Stomach (tissue), 9 donors: ENCODE measurements around the gene COL23A1. TPM values are rescaled to one million over a fixed set of nuclear protein-coding genes. Genes with fewer than 3 reads are reported as not detected.

Source experiments
- DNase-seq, 2 donors: peaks; one replicate each; pipeline versions ENCODE4 v3.0.0 to v3.0.0-alpha.2; 2013 to 2019
- H3K27ac ChIP-seq, 5 donors: fragments of 200-600 bp in 4 of 5; sonication (generic) in 4 of 5; one replicate each; pipeline ENCODE4 v1.5.1; 2013 to 2019; ENCODE audit warnings: mild to moderate bottlenecking in 1 of 5, moderate library complexity in 1 of 5
- H3K27me3 ChIP-seq, 3 donors: fragments of 200-600 bp; sonication (generic); one replicate each; pipeline ENCODE4 v1.5.1; 2017 to 2019; ENCODE audit warnings: mixed run types in 1 of 3
- H3K36me3 ChIP-seq, 4 donors: fragments of 200-600 bp; sonication (generic); 1 replicate in 3 of 4; 2 replicates in 1 of 4; pipeline ENCODE4 v1.5.1; 2016 to 2019
- H3K4me1 ChIP-seq, 4 donors: fragments of 200-600 bp; sonication (generic); one replicate each; pipeline ENCODE4 v1.5.1; 2016 to 2019
- H3K4me3 ChIP-seq, 4 donors: fragments of 200-600 bp; sonication (generic) in 3 of 4; one replicate each; pipeline ENCODE4 v1.5.1; 2016 to 2019; ENCODE audit warnings: mild to moderate bottlenecking in 1 of 4
- H3K9me3 ChIP-seq, 4 donors: fragments of 200-600 bp; sonication (generic); one replicate each; pipeline ENCODE4 v1.5.1; 2016 to 2019
- CTCF ChIP-seq, 7 experiments: fragments of 450-650 bp in 4 of 7; fragments of 200-600 bp in 3 of 7; sonication (generic) in 3 of 7; IDR thresholded peaks; one replicate each; pipeline ENCODE4 v1.5.1; 2016 to 2019; ENCODE audit warnings: antibody characterized with exemption in 7 of 7, control low read depth in 2 of 7, mild to moderate bottlenecking in 1 of 7
- EP300 ChIP-seq: sonication (generic); formaldehyde crosslinking; IDR thresholded peaks from one replicate; pipeline ENCODE4 v1.6.1; 2017; ENCODE audit warnings: antibody characterized with exemption
- POLR2A ChIP-seq, 4 donors: fragments of 450-650 bp; IDR thresholded peaks; one replicate each; pipeline ENCODE4 v1.6.1; 2016; ENCODE audit warnings: antibody characterized with exemption in 4 of 4, control low read depth in 2 of 4, mild to moderate bottlenecking in 1 of 4, moderate library complexity in 1 of 4
- POLR2AphosphoS5 ChIP-seq, 3 donors: sonication (generic); formaldehyde crosslinking; IDR thresholded peaks; one replicate each; pipeline ENCODE4 v1.6.1; 2016; ENCODE audit warnings: antibody characterized with exemption in 3 of 3
- WGBS, 5 donors: extraction: QIAGEN DNeasy Blood & Tissue Kit in 3 of 5; methylation state at CpG; one replicate each; pipeline versions ENCODE4 v1.1.5 to v1.1.7; 2013 to 2018; 5-methylcytosine and 5-hydroxymethylcytosine counted together
- intact Hi-C: fragments of 100-400 bp; cut with DNase I; formaldehyde crosslinking; loops from one replicate; pipeline ENCODE4 v1.15.1; 2023; ENCODE audit warnings: low total_unique reads
- polyA plus RNA-seq, 3 donors: library from polyadenylated mRNA; stranded (reverse); fragments of 200-250 nt; gene quantifications; one replicate each; pipeline ENCODE4 v1.2.3, GENCODE V29; 2013
- total RNA-seq, 5 donors: library from RNA; depleted of rRNA; stranded (reverse); fragments of >200 nt; gene quantifications; one replicate each; pipeline versions ENCODE4 v1.1.0 to v1.2.3, GENCODE V29; 2014 to 2016
- donor health status: healthy with polysubstance abuse.
- donor health status: Bipolar disorder and iron deficiency.
- donor health status: healthy.

The COL23A1 gene
- total and polyA plus RNA-seq, 8 donors = under 0.01 to 7.0 (median 1.4) TPM

- no peak for DNase-seq
- Histone ChIP-seq H3K36me3 (no peaks in the 10 kb centered on the region), H3K9me3 (peaks cover 0 to 4% (median 0%) of the 10 kb centered on the region in 4 donors), H3K4me3 (no peak overlapping the region), H3K27ac (no peak overlapping the region), H3K4me1 (no peaks in the 10 kb centered on the region), H3K27me3 (no peaks in the 10 kb centered on the region)
- intact Hi-C loops = no loop called here
- 77 to 86% (median 85%) methylated on average over 6 of the region's 6 CpGs for WGBS, 5 donors
- TF ChIP-seq POLR2A (IDR thresholded peaks at IDR 0.05) = no peak
- no peak for TF ChIP-seq POLR2AphosphoS5 (IDR thresholded peaks at IDR 0.05)
- no peak for TF ChIP-seq EP300
- TF ChIP-seq CTCF (IDR thresholded peaks at IDR 0.05) = no peak
Measured at GRCh38 chr5:178499352-178499751, 90.8 kb downstream of the COL23A1 start.

GRCh38 chr5:178496642-178497041 is 93.6 kb downstream of the COL23A1 start:
- H3K27ac ChIP-seq = no peak overlapping the region
- H3K27me3 ChIP-seq = no peaks in the 10 kb centered on the region
- DNase-seq = no peak
- H3K36me3 ChIP-seq = no peaks in the 10 kb centered on the region
- H3K4me3 ChIP-seq = no peak overlapping the region
- H3K9me3 ChIP-seq = peaks cover 0 to 4% (median 1%) of the 10 kb centered on the region in 4 donors
- no peaks in the 10 kb centered on the region for H3K4me1 ChIP-seq
- 55 to 83% (median 66%) methylated on average over 1 of the region's 1 CpG for WGBS, 5 donors
- intact Hi-C loops = no loop called here
- TF ChIP-seq CTCF (IDR thresholded peaks at IDR 0.05) = no peak
- TF ChIP-seq POLR2AphosphoS5 (IDR thresholded peaks at IDR 0.05) = no peak
- no peak for TF ChIP-seq EP300
- no peak for TF ChIP-seq POLR2A (IDR thresholded peaks at IDR 0.05)

GRCh38 chr5:178496214-178496613 is 94.0 kb downstream of the COL23A1 start:
- 74 to 93% (median 91%) methylated on average over 5 of the region's 5 CpGs for WGBS, 5 donors

GRCh38 chr5:178495706-178496105 is 94.5 kb downstream of the COL23A1 start:
- no peak for DNase-seq
- TF ChIP-seq POLR2A (IDR thresholded peaks at IDR 0.05) (no peak), CTCF (IDR thresholded peaks at IDR 0.05) (no peak), EP300 (no peak), POLR2AphosphoS5 (IDR thresholded peaks at IDR 0.05) (no peak)
- Histone ChIP-seq H3K4me3 (no peak overlapping the region), H3K9me3 (peaks cover 0 to 4% (median 0%) of the 10 kb centered on the region in 4 donors), H3K36me3 (no peaks in the 10 kb centered on the region), H3K4me1 (no peaks in the 10 kb centered on the region), H3K27ac (no peak overlapping the region), H3K27me3 (no peaks in the 10 kb centered on the region)
- WGBS, 5 donors = 77 to 93% (median 87%) methylated on average over 4 of the region's 4 CpGs
- intact Hi-C loops = no loop called here

More at GRCh38 chr5:178496214-178496613, 94.0 kb downstream of the COL23A1 start:
- H3K27me3 ChIP-seq = no peaks in the 10 kb centered on the region
- H3K4me1 ChIP-seq = no peaks in the 10 kb centered on the region
- H3K27ac ChIP-seq = no peak overlapping the region
- H3K9me3 ChIP-seq = peaks cover 0 to 4% (median 0%) of the 10 kb centered on the region in 4 donors
- intact Hi-C loops = no loop called here
- no peaks in the 10 kb centered on the region for H3K36me3 ChIP-seq
- no peak for TF ChIP-seq POLR2AphosphoS5 (IDR thresholded peaks at IDR 0.05)
- H3K4me3 ChIP-seq = no peak overlapping the region
- DNase-seq = no peak

- TF ChIP-seq POLR2AphosphoS5 (IDR thresholded peaks at IDR 0.05) (no peak), EP300 (no peak), POLR2A (IDR thresholded peaks at IDR 0.05) (no peak), CTCF (IDR thresholded peaks at IDR 0.05) (no peak)
- intact Hi-C loops = no loop called here
- Histone ChIP-seq H3K4me1 (no peaks in the 10 kb centered on the region), H3K36me3 (no peaks in the 10 kb centered on the region), H3K9me3 (peaks cover 0 to 10% (median 3%) of the 10 kb centered on the region in 4 donors), H3K4me3 (no peak overlapping the region), H3K27me3 (peaks cover 0 to 9% (median 0%) of the 10 kb centered on the region in 3 donors), H3K27ac (no peak overlapping the region)
- no peak for DNase-seq
- WGBS, 5 donors = 90 to 97% (median 94%) methylated on average over 10 of the region's 10 CpGs
Measured at GRCh38 chr5:178492278-178492677, 97.9 kb downstream of the COL23A1 start.
